ENCODE measurements around the gene PIH1D1.

Gene PIH1D1

DNA sequence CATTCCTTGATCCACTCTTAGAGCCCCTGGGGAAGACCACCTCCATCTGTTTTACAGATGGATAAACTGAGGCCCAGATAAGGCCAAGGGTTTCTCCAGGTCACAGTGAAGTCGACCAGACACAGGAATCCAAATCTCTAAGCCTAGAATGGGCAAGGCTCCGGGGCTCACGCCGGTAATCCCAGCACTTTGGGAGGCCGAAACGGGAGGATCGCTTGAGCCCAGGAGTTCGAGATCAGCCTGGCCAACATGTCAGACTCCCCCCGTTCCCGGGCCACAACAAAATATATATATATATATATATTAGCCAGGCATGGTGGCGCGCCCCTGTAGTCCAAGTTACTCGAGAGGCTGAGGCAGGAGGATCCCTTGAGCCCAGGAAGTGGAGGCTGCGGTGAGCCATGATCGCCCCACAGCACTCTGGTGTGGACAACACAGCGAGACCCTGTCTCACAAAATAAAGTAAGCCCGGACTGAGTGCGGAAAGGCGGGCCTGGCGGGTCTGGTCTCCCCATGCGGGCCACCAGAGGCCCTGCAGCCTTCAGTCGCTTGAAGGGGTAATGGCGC lies 35.2 kb upstream of the PIH1D1 start (continued):
- no peak for TF ChIP-seq ZNF664 (tag by site-specific recombination; IDR thresholded peaks at IDR 0.05)
- no peak for TF ChIP-seq ZNF76 (tag by site-specific recombination; IDR thresholded peaks at IDR 0.05; ENCODE audit: borderline replicate concordance, low read depth)

DNA sequence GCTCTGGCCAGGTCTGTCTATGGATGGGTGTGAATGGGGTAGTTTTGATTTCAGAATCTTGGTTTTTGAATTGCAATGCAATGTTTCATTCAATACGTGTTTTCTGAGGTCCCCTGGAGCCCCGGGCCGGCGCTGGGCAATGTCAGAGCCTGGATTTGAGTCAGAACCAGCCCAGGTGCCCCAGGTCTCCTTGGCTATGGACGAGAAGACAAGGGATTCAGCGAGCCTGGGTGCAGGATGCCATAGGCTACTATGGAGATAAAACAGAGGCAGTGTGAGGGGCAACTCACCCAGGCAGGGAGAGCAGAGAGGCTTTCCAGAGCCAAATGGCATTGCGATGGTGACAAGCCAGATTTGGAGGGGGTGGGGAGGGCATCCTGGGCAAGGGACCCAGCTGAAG lies 34.6 kb upstream of the PIH1D1 start:
- no peak overlapping the region for H3K27ac ChIP-seq (ENCODE audit: extremely low read depth, low read depth, low read length)
- H3K36me3 ChIP-seq (ENCODE audit: control insufficient read depth in 2 of 2, insufficient read depth in 1 of 2, low read length in 2 of 2): peaks cover 14 to 35% of the 10 kb centered on the region in 2 experiments
- TF ChIP-seq, protein P1, sequence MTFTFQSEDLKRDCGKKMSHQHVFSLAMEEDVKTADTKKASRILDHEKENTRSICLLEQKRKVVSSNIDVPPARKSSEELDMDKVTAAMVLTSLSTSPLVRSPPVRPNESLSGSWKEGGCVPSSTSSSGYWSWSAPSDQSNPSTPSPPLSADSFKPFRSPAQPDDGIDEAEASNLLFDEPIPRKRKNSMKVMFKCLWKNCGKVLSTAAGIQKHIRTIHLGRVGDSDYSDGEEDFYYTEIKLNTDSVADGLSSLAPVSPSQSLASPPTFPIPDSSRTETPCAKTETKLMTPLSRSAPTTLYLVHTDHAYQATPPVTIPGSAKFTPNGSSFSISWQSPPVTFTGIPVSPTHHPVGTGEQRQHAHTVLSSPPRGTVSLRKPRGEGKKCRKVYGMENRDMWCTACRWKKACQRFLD (tag by site-specific recombination; IDR thresholded peaks at IDR 0.05): no peak
- H3K4me1 ChIP-seq (ENCODE audit: control insufficient read depth, insufficient read depth, low read length): peaks cover 4% of the 10 kb centered on the region; the same call in 1 of the 2 replicates
- ChIA-PET CTCF (interaction anchor here (1.1 kb wide), 1 partner anchor 10 kb away, joined by 4 read pairs; no protein-coding TSS in a partner anchor), POLR2A (interaction anchor here (1.5 kb wide), 1 partner anchor 9 kb away, joined by 3 read pairs; no protein-coding TSS in a partner anchor)
- no peak overlapping the region for H3K4me3 ChIP-seq (ENCODE audit: low read depth, low read length)
- no peaks in the 10 kb centered on the region for H3K9me3 ChIP-seq (ENCODE audit: control insufficient read depth, insufficient read depth, low read depth, low read length)

DNA sequence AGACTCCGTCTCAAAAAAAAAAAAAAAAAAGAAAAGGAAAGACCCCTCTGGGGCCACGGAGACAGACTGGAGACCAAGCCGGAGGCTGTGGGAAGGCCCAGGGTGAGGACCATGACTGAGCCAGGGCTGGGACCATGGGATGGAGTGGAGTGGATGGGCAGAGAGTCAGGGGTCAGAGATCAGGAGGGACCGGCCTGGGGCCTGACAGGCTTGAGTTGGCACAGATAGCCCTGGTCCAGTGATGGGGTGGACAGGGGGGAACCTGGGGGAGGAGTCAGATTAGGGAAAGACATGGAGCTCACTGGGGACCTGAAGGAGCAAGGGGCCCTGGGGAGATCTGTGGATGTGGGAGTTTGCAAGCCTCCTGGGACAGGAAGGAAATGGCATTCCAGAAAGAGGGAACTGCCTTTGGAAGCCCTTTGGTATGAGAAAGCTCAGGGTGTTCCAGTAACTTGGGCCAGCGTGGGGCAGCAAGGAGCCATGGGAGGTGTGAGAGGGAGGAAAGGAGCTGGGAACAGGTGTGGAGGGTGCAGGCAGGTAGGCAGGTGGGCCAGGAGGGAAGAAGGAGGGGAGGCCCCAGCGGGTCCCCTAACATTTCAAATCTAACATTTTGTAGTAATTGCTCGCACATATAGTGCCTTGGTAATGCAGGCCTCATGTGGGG lies 29.5 kb upstream of the PIH1D1 start:
- TF ChIP-seq, protein P2, sequence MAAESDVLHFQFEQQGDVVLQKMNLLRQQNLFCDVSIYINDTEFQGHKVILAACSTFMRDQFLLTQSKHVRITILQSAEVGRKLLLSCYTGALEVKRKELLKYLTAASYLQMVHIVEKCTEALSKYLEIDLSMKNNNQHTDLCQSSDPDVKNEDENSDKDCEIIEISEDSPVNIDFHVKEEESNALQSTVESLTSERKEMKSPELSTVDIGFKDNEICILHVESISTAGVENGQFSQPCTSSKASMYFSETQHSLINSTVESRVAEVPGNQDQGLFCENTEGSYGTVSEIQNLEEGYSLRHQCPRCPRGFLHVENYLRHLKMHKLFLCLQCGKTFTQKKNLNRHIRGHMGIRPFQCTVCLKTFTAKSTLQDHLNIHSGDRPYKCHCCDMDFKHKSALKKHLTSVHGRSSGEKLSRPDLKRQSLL (tag by site-specific recombination; IDR thresholded peaks at IDR 0.05): peak; percentile 23; the same call in 1 of the 2 replicates
- TF ChIP-seq ZNF366 (tag by site-specific recombination; conservative IDR thresholded peaks at IDR 0.05) (0 out of 2 replicates have a peak, but pooled peaks have one; percentile 15), GLIS2 (tag by site-specific recombination; IDR thresholded peaks at IDR 0.05) (0 out of 2 replicates have a peak, but pooled peaks have one; percentile 20), ZNF629 (tag by site-specific recombination; IDR thresholded peaks at IDR 0.05) (no peak), ZEB2 (tag by site-specific recombination; IDR thresholded peaks at IDR 0.05) (0 out of 2 replicates have a peak, but pooled peaks have one; percentile 34), ZNF211 (tag by site-specific recombination; IDR thresholded peaks at IDR 0.05; ENCODE audit: low read depth) (no peak), ZNF16 (tag by site-specific recombination; IDR thresholded peaks at IDR 0.05; ENCODE audit: low read depth) (peak; percentile 86)
- TF ChIP-seq, protein P3, sequence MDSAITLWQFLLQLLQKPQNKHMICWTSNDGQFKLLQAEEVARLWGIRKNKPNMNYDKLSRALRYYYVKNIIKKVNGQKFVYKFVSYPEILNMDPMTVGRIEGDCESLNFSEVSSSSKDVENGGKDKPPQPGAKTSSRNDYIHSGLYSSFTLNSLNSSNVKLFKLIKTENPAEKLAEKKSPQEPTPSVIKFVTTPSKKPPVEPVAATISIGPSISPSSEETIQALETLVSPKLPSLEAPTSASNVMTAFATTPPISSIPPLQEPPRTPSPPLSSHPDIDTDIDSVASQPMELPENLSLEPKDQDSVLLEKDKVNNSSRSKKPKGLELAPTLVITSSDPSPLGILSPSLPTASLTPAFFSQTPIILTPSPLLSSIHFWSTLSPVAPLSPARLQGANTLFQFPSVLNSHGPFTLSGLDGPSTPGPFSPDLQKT (IDR thresholded peaks at IDR 0.05; ENCODE audit: borderline replicate concordance, low read depth, low read length): no peak
- no peaks in the 10 kb centered on the region for H3K36me3 ChIP-seq (ENCODE audit: control insufficient read depth in 2 of 2, insufficient read depth in 1 of 2, low read length in 2 of 2)
- H3K27ac ChIP-seq (ENCODE audit: extremely low read depth, low read depth, low read length): no peak overlapping the region
- CTCF ChIA-PET: interaction anchor here (1.1 to 1.6 kb wide), 4 partner anchors 8 to 66 kb away, joined by 4 to 5 read pairs (median 4); partner anchors contain the start of gene FLT3LG
- H3K4me3 ChIP-seq (ENCODE audit: low read depth, low read length): no peak overlapping the region
- no peaks in the 10 kb centered on the region for H3K4me1 ChIP-seq (ENCODE audit: control insufficient read depth, insufficient read depth, low read length)
- H3K9me3 ChIP-seq (ENCODE audit: control insufficient read depth, insufficient read depth, low read depth, low read length): no peaks in the 10 kb centered on the region
- POLR2A ChIA-PET: interaction anchor here (0.6 to 1.3 kb wide), 4 partner anchors 15 to 57 kb away, joined by 3 to 5 read pairs (median 4); partner anchors contain the start of genes ALDH16A1 and RPS11

DNA sequence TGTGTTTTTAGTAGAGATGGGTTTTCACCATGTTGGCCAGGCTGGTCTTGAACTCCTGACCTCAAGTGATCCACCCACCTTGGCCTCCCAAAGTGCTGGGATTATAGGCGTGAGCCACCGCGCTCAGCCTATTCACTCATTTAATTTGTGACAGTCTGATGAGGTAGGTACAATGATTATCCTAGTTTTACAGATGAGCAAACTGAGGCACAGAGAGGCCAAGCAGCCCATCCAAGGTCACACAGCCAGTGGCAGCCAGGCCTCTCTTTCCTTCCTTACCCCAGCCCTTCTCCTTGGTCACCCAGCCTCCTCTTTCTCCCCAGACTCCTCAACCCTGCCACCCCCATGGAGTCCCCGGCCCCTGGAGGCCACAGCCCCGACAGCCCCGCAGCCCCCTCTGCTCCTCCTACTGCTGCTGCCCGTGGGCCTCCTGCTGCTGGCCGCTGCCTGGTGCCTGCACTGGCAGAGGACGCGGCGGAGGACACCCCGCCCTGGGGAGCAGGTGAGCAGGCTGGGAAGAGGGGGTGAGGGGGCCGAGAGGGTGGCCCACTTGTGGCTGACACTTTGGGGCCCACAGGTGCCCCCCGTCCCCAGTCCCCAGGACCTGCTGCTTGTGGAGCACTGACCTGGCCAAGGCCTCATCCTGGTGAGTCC lies 28.5 kb upstream of the PIH1D1 start:
- 0 out of 2 replicates have a peak, but pooled peaks have one; percentile 19 for TF ChIP-seq ZNF664 (tag by site-specific recombination; IDR thresholded peaks at IDR 0.05)
- TF ChIP-seq SCRT1 (tag by site-specific recombination; IDR thresholded peaks at IDR 0.05; ENCODE audit: borderline replicate concordance): peak; percentile 61; the same call in 1 of the 2 replicates
- TF ChIP-seq ZNF768 (tag by site-specific recombination; IDR thresholded peaks at IDR 0.05): peak; percentile 83; the same call in 1 of the 2 replicates
- TF ChIP-seq ZNF660 (tag by site-specific recombination; IDR thresholded peaks at IDR 0.05): no peak
- no peaks in the 10 kb centered on the region for H3K36me3 ChIP-seq (ENCODE audit: control insufficient read depth in 2 of 2, insufficient read depth in 1 of 2, low read length in 2 of 2)
- no peaks in the 10 kb centered on the region for H3K4me1 ChIP-seq (ENCODE audit: control insufficient read depth, insufficient read depth, low read length)
- H3K9me3 ChIP-seq (ENCODE audit: control insufficient read depth, insufficient read depth, low read depth, low read length): no peaks in the 10 kb centered on the region
- ChIA-PET POLR2A (no interaction called here), CTCF (no interaction called here)
- H3K27ac ChIP-seq (ENCODE audit: extremely low read depth, low read depth, low read length): no peak overlapping the region
- no peak overlapping the region for H3K4me3 ChIP-seq (ENCODE audit: low read depth, low read length)
